Fibroblast of the aortic adventitia (primary cell): ENCODE data around the gene ANP32E. TPM values are rescaled to one million over a fixed set of nuclear protein-coding genes. Genes with fewer than 3 reads are reported as not detected.

ENCODE experiments used
- DNase-seq: peaks from one replicate; pipeline ENCODE4 v3.0.0-alpha.2; 2010; ENCODE audit warnings: low read depth
- H3K4me3 ChIP-seq: 2 replicates; pipeline ENCODE4 v1.5.1; 2011; ENCODE audit warnings: low read depth, mild to moderate bottlenecking, control low read depth, low read length, moderate library complexity
- CTCF ChIP-seq: IDR thresholded peaks from 2 replicates; pipeline ENCODE4 v1.5.1; 2011; ENCODE audit warnings: mild to moderate bottlenecking, low read length, control low read depth, inconsistent platforms; ENCODE audit not compliant: insufficient read depth
- total RNA-seq: library from RNA; depleted of rRNA; stranded (reverse); fragments of >200 nt; gene quantifications from 2 replicates; pipeline ENCODE4 v1.2.3, GENCODE V29; 2012; ENCODE audit warnings: low replicate concordance

Gene ANP32E
- total RNA-seq, 1 donor, result 35.1 TPM

- no peak for TF ChIP-seq CTCF
- H3K4me3 ChIP-seq, result no peak overlapping the region
- no peak for DNase-seq
Observed at GRCh38 chr1:150180474-150180873, 55.4 kb downstream of the ANP32E start.

GRCh38 chr1:150179867-150180266 is 56.0 kb downstream of the ANP32E start:
- no peak for TF ChIP-seq CTCF
- no peak overlapping the region for H3K4me3 ChIP-seq
- no peak for DNase-seq

- H3K4me3 ChIP-seq, result no peak overlapping the region
- no peak for TF ChIP-seq CTCF
- no peak for DNase-seq
Observed at GRCh38 chr1:150178548-150178947, 57.4 kb downstream of the ANP32E start.

- H3K4me3 ChIP-seq, result no peak overlapping the region
- TF ChIP-seq CTCF, result no peak
- DNase-seq, result peak; percentile 64
Observed at GRCh38 chr1:150176593-150176992, 59.3 kb downstream of the ANP32E start.

GRCh38 chr1:150173141-150173585 is 62.7 kb downstream of the ANP32E start:
- no peak for DNase-seq
- no peak for TF ChIP-seq CTCF
- H3K4me3 ChIP-seq, result no peak overlapping the region

GRCh38 chr1:150171801-150172200 is 64.1 kb downstream of the ANP32E start:
- no peak for DNase-seq
- no peak for TF ChIP-seq CTCF
- H3K4me3 ChIP-seq, result no peak overlapping the region

GRCh38 chr1:150168960-150169601 is 66.8 kb downstream of the ANP32E start:
- peak; percentile 70 for DNase-seq
- H3K4me3 ChIP-seq, result no peak overlapping the region
- peak; percentile 87 for TF ChIP-seq CTCF
